Heart right ventricle (tissue), 16 donors: ENCODE results near the gene LILRA6. TPM values are rescaled to one million over a fixed set of nuclear protein-coding genes. Genes with fewer than 3 reads are reported as not detected.
"Not testable (repeated sequence)": the region's sequence is repeated elsewhere in the genome, so short reads cannot be mapped to it uniquely, and the experiment has no call there.

Experiments used
- ATAC-seq, 8 donors: fragments of 200-7000 bp; cut with Tn5 transposase; one replicate each; pipeline ENCODE4 v1.9.1; 2020; ENCODE audit warnings: mild to moderate bottlenecking in 8 of 8, moderate library complexity in 8 of 8, moderate number of reproducible peaks in 1 of 8
- DNase-seq, 2 donors: peaks; one replicate each; pipeline ENCODE4 v3.0.0-alpha.2; 2020
- H3K27ac ChIP-seq, 10 donors: fragments of 200-600 bp; sonication (generic) in 2 of 10; one replicate each; pipeline versions ENCODE4 v1.5.0 to v1.8.0; 2020 to 2022; ENCODE audit warnings: mild to moderate bottlenecking in 3 of 10
- H3K27me3 ChIP-seq, 7 donors: fragments of 200-600 bp; one replicate each; pipeline ENCODE4 v1.8.0; 2021 to 2022; ENCODE audit warnings: mild to moderate bottlenecking in 2 of 7
- H3K36me3 ChIP-seq, 9 donors: fragments of 200-600 bp; sonication (generic) in 1 of 9; one replicate each; pipeline versions ENCODE4 v1.5.0 to v1.8.0; 2020 to 2022; ENCODE audit warnings: mild to moderate bottlenecking in 2 of 9
- H3K4me1 ChIP-seq, 9 donors: fragments of 200-600 bp; sonication (generic) in 1 of 9; one replicate each; pipeline versions ENCODE4 v1.5.0 to v1.8.0; 2020 to 2022; ENCODE audit warnings: mild to moderate bottlenecking in 4 of 9
- H3K4me3 ChIP-seq, 10 donors: fragments of 200-600 bp; sonication (generic) in 2 of 10; one replicate each; pipeline versions ENCODE4 v1.5.0 to v1.8.0; 2020 to 2022; ENCODE audit warnings: mild to moderate bottlenecking in 7 of 10, moderate library complexity in 2 of 10
- H3K9me3 ChIP-seq, 11 donors: fragments of 200-600 bp in 10 of 11; sonication (generic) in 2 of 11; one replicate each; pipeline versions ENCODE4 v1.5.0 to v1.8.0; 2013 to 2022; ENCODE audit warnings: mild to moderate bottlenecking in 2 of 11, control low read depth in 1 of 11, moderate library complexity in 1 of 11
- CTCF ChIP-seq, 9 donors: fragments of 200-600 bp; sonication (generic) in 2 of 9; IDR thresholded peaks; one replicate each; pipeline versions ENCODE4 v1.5.0 to v1.8.0; 2021 to 2022; ENCODE audit warnings: antibody characterized with exemption in 9 of 9, mild to moderate bottlenecking in 5 of 9, moderate library complexity in 1 of 9
- WGBS, 2 donors: extraction: QIAGEN DNeasy Blood & Tissue Kit; methylation state at CpG; one replicate each; pipeline ENCODE4 v1.1.7; 2013; ENCODE audit warnings: inconsistent platforms in 1 of 2; 5-methylcytosine and 5-hydroxymethylcytosine counted together
- intact Hi-C, 10 donors: fragments of 100-400 bp; cut with DNase I; formaldehyde crosslinking; loops; one replicate each; pipeline versions ENCODE4 v1.11.1 to v1.14.2; 2022
- polyA plus RNA-seq, 2 donors: library from polyadenylated mRNA; stranded (reverse); fragments of 200-250 nt; gene quantifications; one replicate each; pipeline ENCODE4 v1.2.3, GENCODE V29; 2013
- total RNA-seq, 10 donors: library from RNA; stranded (reverse); fragmentation: NEBNext Ultra II Directional in 3 of 10; extraction: Animal tissue kit (Norgen Biotek cat#: 25700) in 3 of 10; gene quantifications; one replicate each; pipeline versions ENCODE4 v1.2.1 to v1.2.4, GENCODE V29; 2021 to 2023
- donor health status: Arrhythmogenic right ventricular cardiomyopathy.
- donor health status: ischemic (EF 13 %, LVEDD 7.1; RV severe dilation, severe dysfunction).
- donor health status: healthy with polysubstance abuse.
- donor health status: DM: no; HTN: yes; CAD: no.
- donor health status: DM: no; HTN: no; CAD: no.
- donor health status: ischemic (EF 25% LVEDD 6.9; RV normal size, moderate dysfunction).
- donor health status: ischemic (EF 25% LVEDD 5.7; RV mildly dilated, moderate dysfunction).
- donor health status: healthy.
- donor health status: DM: yes; HTN: yes; CAD: no.
- donor health status: Ischemic cardiomyopathy.
- donor health status: ischemic (EF 35%, LVEDD 5.7; RV mildly dilated, moderate dysfunction).
- donor health status: nonischemic (EF 11% LVEDD 7.7; RV severe dilation, severe dysfunction).
- donor health status: DM: yes; HTN: yes; CAD: no.
- donor health status: PGD.
- donor health status: ischemic (EF 29% LVEDD 5.4; RV normal size, mild dysfunction).
- donor health status: nonischemic (EF 23%, LVEDD 6.1; RV moderate dilation, normal function).

Gene LILRA6
- total and polyA plus RNA-seq, 12 donors, result 0.48 to 9.4 (median 1.3) TPM; not detected in 1

- Histone ChIP-seq H3K4me1 (peaks cover 0 to 8% (median 0%) of the 10 kb centered on the region in 9 donors), H3K27ac (no peak overlapping the region), H3K4me3 (no peak overlapping the region), H3K36me3 (peaks cover 0 to 33% (median 0%) of the 10 kb centered on the region in 9 donors), H3K27me3 (peaks cover 0 to 16% (median 13%) of the 10 kb centered on the region in 7 donors), H3K9me3 (no peaks in the 10 kb centered on the region)
- intact Hi-C loops, result loop anchor here in 1 of 10 donors (2.0 kb wide), 1 partner anchor 23 kb away; no protein-coding TSS in a partner anchor
- WGBS, 2 donors, result 76 to 80% methylated on average over 8 of the region's 8 CpGs
- DNase-seq, result no peak
- no peak for ATAC-seq
- no peak for TF ChIP-seq CTCF (IDR thresholded peaks at IDR 0.05)
These were observed 24.3 kb downstream of the LILRA6 start for GRCh38 chr19:54218259-54218658.

- not testable (repeated sequence) for ATAC-seq, H3K27me3 ChIP-seq, DNase-seq, H3K4me3 ChIP-seq, H3K4me1 ChIP-seq, H3K9me3 ChIP-seq, H3K27ac ChIP-seq
- intact Hi-C loops, result loop anchor here in 1 of 10 donors (2.0 kb wide), 1 partner anchor 23 kb away; no protein-coding TSS in a partner anchor
- WGBS, 2 donors, result 54 to 57% methylated on average over 12 to 17 of the region's 20 CpGs
- peaks cover 0 to 33% (median 0%) of the 10 kb centered on the region in 9 donors for H3K36me3 ChIP-seq
These were observed 24.9 kb downstream of the LILRA6 start for GRCh38 chr19:54217517-54218247.

GRCh38 chr19:54216869-54217268, 25.7 kb downstream of the LILRA6 start:
- DNase-seq (no peak), ATAC-seq (no peak)
- 82 to 90% methylated on average over 9 of the region's 9 CpGs for WGBS, 2 donors
- H3K36me3 ChIP-seq, result peaks cover 0 to 33% (median 0%) of the 10 kb centered on the region in 9 donors
- H3K4me3 ChIP-seq, result no peak overlapping the region
- H3K9me3 ChIP-seq, result no peaks in the 10 kb centered on the region
- intact Hi-C loops, result no loop called here
- H3K27me3 ChIP-seq, result peaks cover 0 to 2% (median under 1%) of the 10 kb centered on the region in 7 donors
- no peak for TF ChIP-seq CTCF (IDR thresholded peaks at IDR 0.05)
- H3K27ac ChIP-seq, result no peak overlapping the region
- no peaks in the 10 kb centered on the region for H3K4me1 ChIP-seq

- intact Hi-C loops, H3K27me3 ChIP-seq, H3K27ac ChIP-seq, DNase-seq, ATAC-seq, H3K9me3 ChIP-seq, H3K4me3 ChIP-seq: not testable (repeated sequence)
- 90 to 98% methylated on average over 12 to 14 of the region's 19 CpGs for WGBS, 2 donors
- Histone ChIP-seq H3K36me3 (peaks cover 0 to 33% (median 0%) of the 10 kb centered on the region in 9 donors), H3K4me1 (peaks cover under 1 to 18% (median 11%) of the 10 kb centered on the region in 9 donors)
These were observed 27.9 kb downstream of the LILRA6 start for GRCh38 chr19:54214734-54215133.

- ATAC-seq, H3K27me3 ChIP-seq, H3K4me3 ChIP-seq, H3K27ac ChIP-seq, DNase-seq, H3K9me3 ChIP-seq, intact Hi-C loops: not testable (repeated sequence)
- peaks cover 0 to 31% (median 0%) of the 10 kb centered on the region in 9 donors for H3K36me3 ChIP-seq
- WGBS, 2 donors, result 41 to 46% methylated on average over 4 of the region's 5 CpGs
- H3K4me1 ChIP-seq, result peaks cover 5 to 23% (median 16%) of the 10 kb centered on the region in 9 donors
These were observed 28.4 kb downstream of the LILRA6 start for GRCh38 chr19:54214217-54214616.

- Histone ChIP-seq H3K36me3 (peaks cover 0 to 34% (median 16%) of the 10 kb centered on the region in 9 donors), H3K4me1 (peaks cover 12 to 53% (median 38%) of the 10 kb centered on the region in 9 donors), H3K4me3 (peak overlapping the region in 1 of 10 donors; percentile 31), H3K9me3 (no peaks in the 10 kb centered on the region), H3K27me3 (no peaks in the 10 kb centered on the region), H3K27ac (peak overlapping the region in 1 of 10 donors; percentile 96)
- DNase-seq (no peak), ATAC-seq (no peak)
- no peak for TF ChIP-seq CTCF (IDR thresholded peaks at IDR 0.05)
- intact Hi-C loops, result no loop called here
- WGBS, 2 donors, result 82 to 88% methylated on average over 12 of the region's 12 CpGs
These were observed 31.4 kb downstream of the LILRA6 start for GRCh38 chr19:54211235-54211634.
